CD14-positive monocyte (primary cell): ENCODE results near the gene TNS2. TPM values are rescaled to one million over a fixed set of nuclear protein-coding genes. Genes with fewer than 3 reads are reported as not detected.

Experiments
- DNase-seq, 3 donors: peaks; one replicate each; pipeline ENCODE4 v3.0.0-alpha.2; 2011 to 2022
- H2AFZ ChIP-seq: 2 replicates; pipeline ENCODE4 v1.6.0; 2012; ENCODE audit warnings: mild to moderate bottlenecking, low read depth, low read length, inconsistent platforms; ENCODE audit not compliant: insufficient read depth, poor library complexity, severe bottlenecking
- H3K27ac ChIP-seq, 2 donors: 1 replicate in 1 of 2; 2 replicates in 1 of 2; pipeline ENCODE4 v1.5.1; 2012 to 2013; ENCODE audit warnings: low read length in 2 of 2, control low read depth in 1 of 2, inconsistent platforms in 1 of 2, low read depth in 1 of 2, mild to moderate bottlenecking in 1 of 2
- H3K27me3 ChIP-seq, 2 donors: one replicate each; pipeline versions ENCODE4 v1.6.0 to v1.6.1; 2011 to 2013; ENCODE audit warnings: low read length in 2 of 2; ENCODE audit not compliant: control insufficient read depth in 2 of 2, insufficient read depth in 2 of 2
- H3K36me3 ChIP-seq, 2 donors: replicated peaks in 1 of 2; 1 replicate in 1 of 2; 2 replicates in 1 of 2; pipeline versions ENCODE4 v1.5.1 to v1.6.1; 2012 to 2013; ENCODE audit warnings: low read length in 2 of 2, control low read depth in 1 of 2, inconsistent platforms in 1 of 2, mild to moderate bottlenecking in 1 of 2; ENCODE audit not compliant: insufficient read depth in 2 of 2, control insufficient read depth in 1 of 2
- H3K4me1 ChIP-seq, 2 donors: 1 replicate in 1 of 2; 2 replicates in 1 of 2; pipeline versions ENCODE4 v1.5.1 to v1.6.1; 2012 to 2013; ENCODE audit warnings: low read length in 2 of 2, control low read depth in 1 of 2, inconsistent platforms in 1 of 2, mild to moderate bottlenecking in 1 of 2, moderate library complexity in 1 of 2; ENCODE audit not compliant: insufficient read depth in 2 of 2, control insufficient read depth in 1 of 2
- H3K4me2 ChIP-seq: replicated peaks from 2 replicates; pipeline ENCODE3; 2012; ENCODE audit warnings: low read length, moderate library complexity, mild to moderate bottlenecking; ENCODE audit not compliant: poor library complexity, severe bottlenecking; ENCODE audit errors: extremely low read depth
- H3K4me3 ChIP-seq, 3 experiments: fragments of 200-600 bp in 1 of 3; sonication (generic) in 1 of 3; replicated peaks in 1 of 3; 1 replicate in 2 of 3; 2 replicates in 1 of 3; pipeline ENCODE4 v1.5.1; 2011 to 2013; ENCODE audit warnings: low read length in 3 of 3, mild to moderate bottlenecking in 3 of 3, control low read depth in 2 of 3, low read depth in 2 of 3, inconsistent platforms in 1 of 3, moderate library complexity in 1 of 3
- H3K79me2 ChIP-seq: 2 replicates; pipeline ENCODE4 v1.6.0; 2012; ENCODE audit warnings: mild to moderate bottlenecking, control low read depth, inconsistent platforms, low read length, moderate library complexity; ENCODE audit not compliant: insufficient read depth
- H3K9ac ChIP-seq: 2 replicates; pipeline ENCODE4 v1.6.0; 2017; ENCODE audit warnings: low read length, mild to moderate bottlenecking; ENCODE audit not compliant: insufficient read depth, poor library complexity, severe bottlenecking
- H3K9me3 ChIP-seq, 2 donors: replicated peaks in 1 of 2; 1 replicate in 1 of 2; 2 replicates in 1 of 2; pipeline versions ENCODE4 v1.5.1 to v1.6.1; 2012 to 2013; ENCODE audit warnings: low read length in 2 of 2, control low read depth in 1 of 2; ENCODE audit not compliant: control insufficient read depth in 1 of 2, insufficient read depth in 1 of 2
- H4K20me1 ChIP-seq: 2 replicates; pipeline ENCODE4 v1.6.0; 2012; ENCODE audit warnings: mild to moderate bottlenecking, low read length, control low read depth, moderate library complexity; ENCODE audit not compliant: insufficient read depth
- H3K27ac Mint-ChIP-seq, 7 donors: one replicate each; pipeline ENCODE4 v1.8.0; 2020; ENCODE audit warnings: mild to moderate bottlenecking in 7 of 7, mixed read lengths in 7 of 7, moderate library complexity in 6 of 7, inconsistent platforms in 2 of 7
- H3K27me3 Mint-ChIP-seq, 3 donors: one replicate each; pipeline ENCODE4 v1.8.0; 2021 to 2022; ENCODE audit warnings: low read depth in 3 of 3, mild to moderate bottlenecking in 3 of 3, mixed read lengths in 3 of 3, moderate library complexity in 3 of 3, inconsistent platforms in 1 of 3
- H3K36me3 Mint-ChIP-seq, 2 donors: one replicate each; pipeline ENCODE4 v1.8.0; 2020; ENCODE audit warnings: mixed read lengths in 2 of 2, inconsistent platforms in 1 of 2, mild to moderate bottlenecking in 1 of 2
- H3K4me1 Mint-ChIP-seq: one replicate; pipeline ENCODE4 v1.8.0; 2020; ENCODE audit warnings: mild to moderate bottlenecking, mixed read lengths
- H3K4me3 Mint-ChIP-seq, 2 donors: one replicate each; pipeline ENCODE4 v1.8.0; 2020; ENCODE audit warnings: mild to moderate bottlenecking in 2 of 2, mixed read lengths in 2 of 2, moderate library complexity in 1 of 2
- H3K9me3 Mint-ChIP-seq, 7 donors: one replicate each; pipeline ENCODE4 v1.8.0; 2020 to 2022; ENCODE audit warnings: mixed read lengths in 7 of 7, mild to moderate bottlenecking in 6 of 7, moderate library complexity in 6 of 7, inconsistent platforms in 2 of 7
- WGBS: methylation state at CpG from one replicate; pipeline ENCODE4 v1.1.5; 2013; ENCODE audit warnings: missing lambda C conversion rate; ENCODE audit not compliant: insufficient coverage; 5-methylcytosine and 5-hydroxymethylcytosine counted together
- intact Hi-C, 2 donors: fragments of 100-400 bp; cut with micrococcal nuclease; formaldehyde crosslinking; loops; one replicate each; pipeline versions ENCODE4 v1.15.0 to v1.15.1; 2023
- polyA plus RNA-seq, 3 donors: library from polyadenylated mRNA; depleted of rRNA in 1 of 3; unstranded in 2 of 3; stranded (reverse) in 1 of 3; fragments of 300-500 nt in 2 of 3; fragments of >200 nt in 1 of 3; fragmentation: Illumina TruSeq in 2 of 3; gene quantifications; 1 replicate in 2 of 3; 2 replicates in 1 of 3; pipeline ENCODE4 v1.2.3, GENCODE V29; 2012 to 2021
- TF ChIP-seq, protein P1 (sequence below): fragments of 200-600 bp; IDR thresholded peaks from one replicate; pipeline ENCODE4 v1.8.0; 2022; ENCODE audit warnings: antibody characterized with exemption, mild to moderate bottlenecking

The TNS2 gene
- polyA plus RNA-seq, 3 donors, result 0.05 to 0.43 (median 0.36) TPM

DNA sequence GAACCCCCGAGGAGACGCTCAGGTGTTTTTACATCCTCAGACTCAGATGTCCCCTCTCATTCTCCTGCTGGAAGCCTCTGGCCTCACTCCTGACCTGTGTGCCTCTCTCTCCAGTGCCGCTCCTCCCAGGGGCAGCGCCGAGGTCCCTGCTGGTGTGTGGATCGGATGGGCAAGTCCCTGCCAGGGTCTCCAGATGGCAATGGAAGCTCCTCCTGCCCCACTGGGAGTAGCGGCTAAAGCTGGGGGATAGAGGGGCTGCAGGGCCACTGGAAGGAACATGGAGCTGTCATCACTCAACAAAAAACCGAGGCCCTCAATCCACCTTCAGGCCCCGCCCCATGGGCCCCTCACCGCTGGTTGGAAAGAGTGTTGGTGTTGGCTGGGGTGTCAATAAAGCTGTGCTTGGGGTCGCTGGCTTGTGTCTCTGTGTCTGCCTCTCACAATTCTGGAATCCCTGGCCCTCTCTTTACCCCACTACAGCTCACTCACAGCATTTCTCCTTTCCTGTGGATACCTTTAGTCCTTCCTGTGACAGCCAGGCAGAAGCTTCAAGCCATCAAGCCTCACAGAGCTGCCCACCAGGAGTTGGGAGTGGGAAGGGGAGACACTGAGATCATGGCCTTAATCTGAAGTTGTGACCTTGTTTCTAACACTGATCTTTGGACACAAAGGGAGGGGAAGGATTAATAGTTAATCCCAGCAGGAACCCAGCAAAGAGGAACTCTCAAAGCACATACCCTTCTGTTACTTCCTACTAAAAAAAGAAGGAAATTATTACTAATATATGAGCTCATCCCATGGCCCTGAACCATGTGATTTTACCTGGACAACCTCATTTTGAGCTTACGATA, 52.3 kb downstream of the TNS2 start:
- H3K4me1 ChIP-seq, result peaks cover 47 to 48% of the 10 kb centered on the region in 2 donors
- H2AFZ ChIP-seq, result no peak overlapping the region
- WGBS, result no CpG with 5 or more reads among the region's 12 CpGs
- intact Hi-C loops, result loop anchor here in 1 of 2 donors (5.0 kb wide), 1 partner anchor 35 kb away; no protein-coding TSS in a partner anchor
- H3K9me3 ChIP-seq, result no peaks in the 10 kb centered on the region
- H3K4me2 ChIP-seq, result no peak overlapping the region
- H3K4me3 Mint-ChIP-seq, result peak overlapping the region in 1 of 2 donors; percentile 51
- peaks cover 0 to 9% of the 10 kb centered on the region in 2 donors for H3K36me3 Mint-ChIP-seq
- TF ChIP-seq, protein P1, sequence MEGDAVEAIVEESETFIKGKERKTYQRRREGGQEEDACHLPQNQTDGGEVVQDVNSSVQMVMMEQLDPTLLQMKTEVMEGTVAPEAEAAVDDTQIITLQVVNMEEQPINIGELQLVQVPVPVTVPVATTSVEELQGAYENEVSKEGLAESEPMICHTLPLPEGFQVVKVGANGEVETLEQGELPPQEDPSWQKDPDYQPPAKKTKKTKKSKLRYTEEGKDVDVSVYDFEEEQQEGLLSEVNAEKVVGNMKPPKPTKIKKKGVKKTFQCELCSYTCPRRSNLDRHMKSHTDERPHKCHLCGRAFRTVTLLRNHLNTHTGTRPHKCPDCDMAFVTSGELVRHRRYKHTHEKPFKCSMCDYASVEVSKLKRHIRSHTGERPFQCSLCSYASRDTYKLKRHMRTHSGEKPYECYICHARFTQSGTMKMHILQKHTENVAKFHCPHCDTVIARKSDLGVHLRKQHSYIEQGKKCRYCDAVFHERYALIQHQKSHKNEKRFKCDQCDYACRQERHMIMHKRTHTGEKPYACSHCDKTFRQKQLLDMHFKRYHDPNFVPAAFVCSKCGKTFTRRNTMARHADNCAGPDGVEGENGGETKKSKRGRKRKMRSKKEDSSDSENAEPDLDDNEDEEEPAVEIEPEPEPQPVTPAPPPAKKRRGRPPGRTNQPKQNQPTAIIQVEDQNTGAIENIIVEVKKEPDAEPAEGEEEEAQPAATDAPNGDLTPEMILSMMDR, result no peak
- DNase-seq, result peak in 2 of 3 donors; percentile 54 to 58
- peak overlapping the region in 6 of 7 donors; percentile 5 to 84 (median 26) for H3K27ac Mint-ChIP-seq
- H3K27me3 Mint-ChIP-seq, result peaks cover 16 to 25% (median 22%) of the 10 kb centered on the region in 3 donors
- no peaks in the 10 kb centered on the region for H4K20me1 ChIP-seq
- H3K4me3 ChIP-seq, result no peak overlapping the region
- no peak overlapping the region for H3K9ac ChIP-seq
- no peaks in the 10 kb centered on the region for H3K36me3 ChIP-seq
- H3K9me3 Mint-ChIP-seq, result no peaks in the 10 kb centered on the region
- no peak overlapping the region for H3K27ac ChIP-seq
- peaks cover 10 to 16% of the 10 kb centered on the region in 2 donors for H3K27me3 ChIP-seq
- H3K79me2 ChIP-seq, result no peaks in the 10 kb centered on the region
- H3K4me1 Mint-ChIP-seq, result peaks cover 43% of the 10 kb centered on the region

DNA sequence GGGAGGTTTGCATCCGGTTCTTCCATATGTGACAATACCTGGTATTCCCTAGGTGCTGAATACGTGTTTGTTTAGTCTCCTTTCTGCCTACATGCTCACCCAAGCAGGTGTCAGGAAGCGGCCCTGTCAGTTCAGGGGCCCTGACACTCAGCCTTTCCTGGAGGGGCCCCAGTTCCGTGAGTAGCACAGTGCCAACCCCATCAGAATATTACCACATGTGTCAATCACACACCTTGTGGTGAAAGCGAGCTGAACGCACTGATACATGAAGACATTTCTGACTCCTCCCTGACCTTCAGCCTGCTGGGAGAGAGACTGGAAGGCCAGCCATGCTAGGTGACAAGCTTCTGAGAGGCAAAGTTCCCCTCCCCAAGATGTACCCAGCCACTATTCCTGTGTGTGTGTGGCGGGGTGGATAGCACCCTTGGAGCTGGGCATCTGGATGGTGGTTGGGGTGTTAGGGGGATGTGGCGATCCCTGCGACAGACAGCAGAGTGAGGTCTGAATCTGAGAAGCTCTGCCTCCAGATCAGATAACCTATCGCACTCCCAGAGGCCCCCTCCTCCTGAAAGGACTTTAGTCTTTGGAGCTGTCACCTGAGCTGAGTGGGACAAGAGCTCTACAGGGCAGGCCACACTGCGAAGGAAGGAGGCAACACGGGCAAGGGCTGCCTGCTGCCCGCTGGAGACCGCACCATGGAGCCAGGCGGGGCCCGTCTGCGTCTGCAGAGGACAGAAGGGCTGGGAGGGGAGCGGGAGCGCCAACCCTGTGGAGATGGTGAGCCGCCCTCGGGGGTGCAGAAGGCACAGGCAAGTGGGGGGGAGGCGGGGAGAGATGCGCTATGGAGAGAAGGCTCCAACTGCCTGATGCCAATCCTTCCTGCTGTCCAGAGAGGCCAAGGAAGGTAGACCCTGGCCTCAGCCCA, 53.3 kb downstream of the TNS2 start, which contains the start of gene SOAT2:
TSS of gene SOAT2 (plus strand) at position 604 of the 925 bp plus-strand sequence. CDS start at position 696, 92 bp downstream.
- Histone ChIP-seq H3K4me2 (no peak within 1 kb of the TSS), H3K9me3 (no peaks in the 10 kb centered on the region), H2AFZ (no peak within 1 kb of the TSS), H3K4me3 (no peak within 1 kb of the TSS), H3K36me3 (no peaks in the 10 kb centered on the region), H3K4me1 (peaks cover 37 to 40% of the 10 kb centered on the region in 2 donors), H3K27me3 (peaks cover 9% of the 10 kb centered on the region in 2 donors), H3K79me2 (no peaks in the 10 kb centered on the region), H3K9ac (no peak within 1 kb of the TSS), H3K27ac (peak within 1 kb of the TSS in 1 of 2 donors; percentile 26), H4K20me1 (no peaks in the 10 kb centered on the region)
- H3K27ac Mint-ChIP-seq, result peak within 1 kb of the TSS in 6 of 7 donors; percentile 16 to 84 (median 68)
- H3K4me3 Mint-ChIP-seq, result peak within 1 kb of the TSS; percentile 16 to 51
- H3K27me3 Mint-ChIP-seq, result peaks cover 12 to 15% (median 13%) of the 10 kb centered on the region in 3 donors
- no peak for DNase-seq
- TF ChIP-seq, protein P1, result no peak
- peaks cover 0 to 8% of the 10 kb centered on the region in 2 donors for H3K36me3 Mint-ChIP-seq
- WGBS, result 69% methylated on average over 17 of the region's 23 CpGs
- H3K9me3 Mint-ChIP-seq, result no peaks in the 10 kb centered on the region
- intact Hi-C loops, result loop anchor here in 1 of 2 donors (5.0 kb wide), 1 partner anchor 36 kb away; no protein-coding TSS in a partner anchor
- H3K4me1 Mint-ChIP-seq, result peaks cover 39% of the 10 kb centered on the region
